Stimulated activated CD8-positive, alpha-beta memory T cell treated with anti-CD3 and anti-CD28 coated beads, Interleukin-4, amount 100 ng/mL, for 4 hours (primary cell): ENCODE data around the gene LMAN2L.

ENCODE experiments used
- DNase-seq, 2 donors: peaks; one replicate each; pipeline ENCODE4 v3.0.0-alpha.2; 2020; ENCODE audit warnings: low read depth in 2 of 2, low spot score in 1 of 2

Gene LMAN2L

GRCh38 chr2:96661324-96661723 lies 78.5 kb downstream of the LMAN2L start:
- no peak for DNase-seq

- DNase-seq: no peak
Measured at GRCh38 chr2:96656540-96656939, 83.3 kb downstream of the LMAN2L start.
